Osteocyte (in vitro differentiated cells): Measurements from ENCODE around the gene LRRC45. TPM values are rescaled to one million over a fixed set of nuclear protein-coding genes. Genes with fewer than 3 reads are reported as not detected.

ENCODE experiments used
- DNase-seq: peaks from one replicate; pipeline ENCODE4 v3.0.0; 2021; ENCODE audit warnings: mixed read lengths; ENCODE audit not compliant: unreplicated experiment; ENCODE audit errors: extremely low spot score
- H3K27ac Mint-ChIP-seq: one replicate; pipeline ENCODE4 v1.8.0; 2021; ENCODE audit warnings: mild to moderate bottlenecking, mixed read lengths; ENCODE audit not compliant: unreplicated experiment
- H3K27me3 Mint-ChIP-seq: one replicate; pipeline ENCODE4 v1.8.0; 2021; ENCODE audit warnings: mixed read lengths; ENCODE audit not compliant: unreplicated experiment
- H3K36me3 Mint-ChIP-seq: one replicate; pipeline ENCODE4 v1.8.0; 2021; ENCODE audit warnings: mixed read lengths; ENCODE audit not compliant: unreplicated experiment
- H3K4me1 Mint-ChIP-seq: one replicate; pipeline ENCODE4 v1.8.0; 2021; ENCODE audit warnings: mixed read lengths; ENCODE audit not compliant: unreplicated experiment
- H3K4me3 Mint-ChIP-seq: one replicate; pipeline ENCODE4 v1.8.0; 2021; ENCODE audit warnings: mild to moderate bottlenecking, moderate library complexity, mixed read lengths; ENCODE audit not compliant: unreplicated experiment
- H3K9me3 Mint-ChIP-seq: one replicate; pipeline ENCODE4 v1.8.0; 2021; ENCODE audit warnings: mixed read lengths; ENCODE audit not compliant: unreplicated experiment
- CTCF ChIP-seq: fragments of 200-600 bp; sonication (generic); IDR thresholded peaks from 2 replicates; pipeline ENCODE4 v1.5.0; 2021; ENCODE audit warnings: antibody characterized with exemption, mild to moderate bottlenecking, moderate library complexity
- total RNA-seq: library from RNA; stranded (reverse); gene quantifications from 2 replicates; pipeline ENCODE4 v1.2.1, GENCODE V29; 2021

Gene LRRC45
- total RNA-seq, 1 donor from 2014 or later = 9.4 TPM

- Mint-ChIP-seq H3K36me3 (no peaks in the 10 kb centered on the region), H3K27ac (no peak overlapping the region), H3K9me3 (no peaks in the 10 kb centered on the region), H3K4me3 (peak overlapping the region; percentile 55), H3K4me1 (peaks cover 15% of the 10 kb centered on the region), H3K27me3 (no peaks in the 10 kb centered on the region)
- no peak for DNase-seq
- TF ChIP-seq CTCF = no peak
Observed at GRCh38 chr17:82029391-82029790, 6.3 kb downstream of the LRRC45 start.

- H3K36me3 Mint-ChIP-seq = no peaks in the 10 kb centered on the region
- TF ChIP-seq CTCF = no peak
- no peaks in the 10 kb centered on the region for H3K9me3 Mint-ChIP-seq
- H3K27ac Mint-ChIP-seq = no peak overlapping the region
- no peaks in the 10 kb centered on the region for H3K27me3 Mint-ChIP-seq
- no peak for DNase-seq
- no peak overlapping the region for H3K4me3 Mint-ChIP-seq
- H3K4me1 Mint-ChIP-seq = peaks cover 15% of the 10 kb centered on the region
Observed at GRCh38 chr17:82029990-82030469, 6.9 kb downstream of the LRRC45 start.

DNA sequence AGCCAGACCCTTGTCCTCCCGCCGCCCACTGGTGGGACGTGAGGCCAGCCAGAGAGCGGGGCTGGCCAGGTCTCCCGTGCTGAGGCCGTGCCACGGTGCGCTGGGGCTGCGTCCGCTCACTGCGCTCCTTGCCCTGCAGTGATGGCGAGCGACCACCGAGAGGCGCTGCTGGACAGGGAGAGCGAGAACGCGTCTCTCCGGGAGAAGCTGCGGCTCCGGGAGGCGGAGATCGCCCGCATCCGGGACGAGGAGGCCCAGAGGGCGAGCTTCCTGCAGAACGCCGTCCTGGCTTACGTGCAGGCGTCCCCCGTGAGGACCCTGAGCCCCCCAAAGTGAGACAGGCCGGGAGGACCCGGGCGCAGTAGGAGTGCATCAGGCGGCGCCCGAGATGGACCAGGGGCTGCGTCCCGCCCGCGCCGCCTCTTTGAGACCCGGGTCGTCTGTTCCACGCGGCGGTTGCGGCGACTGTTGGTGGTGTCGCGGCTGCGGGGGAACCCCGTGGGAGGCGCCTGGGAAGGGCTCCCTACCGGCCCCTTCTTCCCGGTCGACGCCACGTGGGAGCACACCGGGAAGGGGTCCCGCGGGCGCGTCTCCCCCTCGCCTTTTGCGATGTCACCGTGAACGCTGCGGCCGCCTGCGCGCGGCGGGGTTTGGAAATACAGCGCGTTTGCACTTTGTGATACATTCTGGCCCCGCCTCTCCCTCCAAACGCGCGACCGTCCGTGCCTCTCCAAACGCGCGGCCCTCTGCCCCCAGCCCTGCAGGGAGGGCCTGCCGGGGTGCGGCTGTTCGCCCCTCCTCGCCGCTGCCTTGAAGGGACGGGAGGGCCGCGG lies 7.6 kb downstream of the LRRC45 start:
- peaks cover 13% of the 10 kb centered on the region for H3K4me1 Mint-ChIP-seq
- H3K27me3 Mint-ChIP-seq = no peaks in the 10 kb centered on the region
- no peaks in the 10 kb centered on the region for H3K9me3 Mint-ChIP-seq
- H3K27ac Mint-ChIP-seq = peak overlapping the region; percentile 44
- H3K4me3 Mint-ChIP-seq = peak overlapping the region; percentile 81
- no peaks in the 10 kb centered on the region for H3K36me3 Mint-ChIP-seq
- TF ChIP-seq CTCF = peak; percentile 93
- peak; percentile 95 for DNase-seq

GRCh38 chr17:82031303-82031884 lies 8.3 kb downstream of the LRRC45 start, which contains the start of gene RAC3:
RAC3 (plus strand) TSS chr17:82031678; CDS start chr17:82031762, 84 bp downstream.
- no peaks in the 10 kb centered on the region for H3K9me3 Mint-ChIP-seq
- no peak for DNase-seq
- peak within 1 kb of the TSS; percentile 44 for H3K27ac Mint-ChIP-seq
- H3K36me3 Mint-ChIP-seq = no peaks in the 10 kb centered on the region
- no peaks in the 10 kb centered on the region for H3K27me3 Mint-ChIP-seq
- TF ChIP-seq CTCF = no peak
- peak within 1 kb of the TSS; percentile 81 for H3K4me3 Mint-ChIP-seq
- peaks cover 16% of the 10 kb centered on the region for H3K4me1 Mint-ChIP-seq
